SKM-1 (cell line): ENCODE results near the gene PTPMT1.
A peak's percentile ranks its signal among the peaks of the same experiment; 100 is the strongest.

Source experiments
- DNase-seq: peaks from one replicate; lab custom pipeline; 2025; ENCODE audit not compliant: unreplicated experiment; lab: John Stamatoyannopoulos, UW

The PTPMT1 gene

GRCh38 chr11:47578524-47579494 is 13.4 kb downstream of the PTPMT1 start, which contains the start of the genes KBTBD4 and NDUFS3:
TSS of gene KBTBD4 (minus strand) at chr11:47578970. CDS start at chr11:47578951, 19 bp downstream.
TSS of gene NDUFS3 (plus strand) at chr11:47579074. CDS start at chr11:47579092, 18 bp downstream.
- DNase-seq, result peak; percentile 82

DNA sequence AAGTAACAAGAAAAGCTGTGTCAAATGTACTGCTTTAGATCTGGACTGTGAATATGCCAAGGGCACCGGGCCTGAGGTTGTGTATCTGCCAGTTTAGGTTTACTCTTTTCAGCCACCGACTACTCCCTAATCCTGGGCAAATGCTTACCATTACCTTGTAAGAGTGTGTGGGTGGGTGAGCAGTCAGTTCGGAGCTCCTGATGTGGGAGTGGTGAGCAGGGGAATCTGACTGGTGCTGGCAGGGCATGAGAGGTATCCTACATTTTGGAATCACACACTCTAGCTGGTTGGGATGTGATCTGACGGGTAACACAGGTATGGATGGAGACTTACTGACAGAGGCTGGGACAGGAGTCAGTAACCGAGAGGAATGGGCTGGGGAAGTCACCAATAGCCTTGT is 18.4 kb downstream of the PTPMT1 start:
- DNase-seq, result no peak

- DNase-seq, result no peak
These were observed 20.9 kb downstream of the PTPMT1 start, which contains the start of gene FAM180B for GRCh38 chr11:47586098-47586855. TSS of gene FAM180B (plus strand) at chr11:47586678. CDS start at chr11:47586769, 91 bp downstream.

GRCh38 chr11:47587039-47587716 is 21.8 kb downstream of the PTPMT1 start:
- no peak for DNase-seq

- DNase-seq, result peak; percentile 58
These were observed 22.4 kb downstream of the PTPMT1 start for GRCh38 chr11:47587723-47588326.

DNA sequence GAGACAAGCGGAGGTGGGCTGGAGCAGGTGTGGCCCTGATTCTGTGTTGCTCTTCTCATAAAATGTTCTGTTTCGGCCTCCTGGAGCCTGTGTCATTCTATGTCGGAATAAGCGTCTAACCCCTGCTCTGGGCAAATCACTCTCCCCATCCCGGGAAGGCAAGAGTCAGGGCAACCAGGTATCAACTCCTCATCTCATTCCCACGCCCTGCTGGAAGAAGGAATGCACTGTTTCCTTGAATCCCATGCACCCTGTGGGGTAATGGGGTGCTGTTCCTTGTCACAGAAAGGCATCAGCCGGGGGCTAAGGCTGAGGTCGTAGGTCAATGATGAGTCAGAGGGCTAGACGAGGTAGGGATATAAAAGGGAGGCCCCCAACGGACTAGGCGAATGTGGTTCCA is 23.7 kb downstream of the PTPMT1 start:
- DNase-seq, result no peak

GRCh38 chr11:47589584-47589976 is 24.2 kb downstream of the PTPMT1 start:
- DNase-seq, result no peak

- no peak for DNase-seq
These were observed 24.8 kb downstream of the PTPMT1 start for GRCh38 chr11:47589977-47590861.

- DNase-seq, result no peak
These were observed 26.4 kb downstream of the PTPMT1 start for GRCh38 chr11:47591764-47592163.

DNA sequence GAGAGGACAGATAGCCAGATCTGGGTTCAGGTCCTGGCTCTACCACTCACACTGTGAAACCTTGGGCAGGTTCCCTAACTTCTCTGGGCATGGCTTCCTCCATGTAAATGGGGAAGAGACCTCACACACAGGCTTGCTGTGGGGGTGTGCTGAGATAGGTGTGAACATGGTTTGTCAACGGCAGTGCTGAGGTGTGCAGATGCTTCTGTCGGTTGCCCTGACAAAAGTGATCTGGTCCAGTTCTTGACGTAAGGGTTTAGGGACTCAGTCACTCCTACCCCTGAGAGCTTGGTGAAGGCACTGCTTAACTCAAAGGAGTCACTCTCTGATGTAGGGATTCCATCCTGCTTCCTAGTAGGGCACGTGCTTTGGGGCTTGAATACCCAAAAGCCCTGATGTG is 26.9 kb downstream of the PTPMT1 start:
- no peak for DNase-seq

- no peak for DNase-seq
These were observed 27.6 kb downstream of the PTPMT1 start for GRCh38 chr11:47592970-47593369.

GRCh38 chr11:47593492-47593933 is 28.1 kb downstream of the PTPMT1 start:
- DNase-seq, result no peak

DNA sequence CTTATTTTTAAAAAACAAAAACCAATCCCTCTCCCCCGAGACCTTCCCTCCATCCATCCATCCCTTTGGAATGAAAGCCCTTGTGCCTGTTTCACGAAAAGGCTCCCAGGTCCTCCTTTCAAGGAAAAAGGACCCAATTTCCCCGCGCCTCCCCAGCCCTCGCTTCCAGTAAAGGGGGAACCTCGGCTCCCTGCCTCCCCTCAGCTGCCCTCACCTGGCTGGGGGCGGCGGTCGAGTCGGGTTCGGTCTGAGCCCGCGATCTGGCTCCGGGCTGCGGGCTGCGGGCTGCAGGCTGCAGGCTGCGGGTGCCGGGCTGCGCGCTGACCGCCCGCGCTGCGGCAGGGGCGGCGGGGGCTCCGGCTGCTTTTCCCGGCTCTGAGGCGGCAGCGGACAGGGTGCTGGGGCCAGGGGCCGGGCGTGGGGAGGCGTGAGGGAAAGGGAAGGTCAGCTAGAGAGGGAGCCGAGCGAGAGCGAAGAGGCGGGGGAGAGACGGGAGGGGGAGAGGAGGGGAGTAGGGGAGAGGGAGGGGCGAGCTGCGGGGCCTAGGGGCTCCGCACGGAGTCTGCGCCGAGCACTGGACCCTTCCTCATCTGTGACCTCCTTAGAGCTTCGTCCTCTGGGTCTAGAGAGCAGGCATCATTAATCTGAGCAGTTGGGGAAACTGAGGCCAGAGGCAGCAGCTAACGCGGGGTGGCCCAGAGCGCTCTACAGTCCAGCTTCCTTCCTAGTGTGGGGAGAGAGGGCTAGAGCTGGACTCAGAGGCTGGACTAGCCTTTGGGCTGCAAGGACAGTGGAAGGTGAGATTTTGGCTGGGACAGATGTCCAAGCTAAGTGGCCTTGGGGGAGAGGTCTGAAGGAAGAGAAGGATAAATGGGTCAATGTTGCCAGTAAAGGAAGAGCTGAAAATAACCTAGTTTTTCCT is 28.8 kb downstream of the PTPMT1 start, which contains the start of gene C1QTNF4:
Gene C1QTNF4, minus strand, starts transcription at position 478 of the 922 bp plus-strand sequence. CDS start 3,601 bp downstream, outside the sequence.
- no peak for DNase-seq

- DNase-seq, result no peak
These were observed 29.6 kb downstream of the PTPMT1 start for GRCh38 chr11:47595029-47595428.

GRCh38 chr11:47595967-47596366 is 30.6 kb downstream of the PTPMT1 start:
- no peak for DNase-seq

DNA sequence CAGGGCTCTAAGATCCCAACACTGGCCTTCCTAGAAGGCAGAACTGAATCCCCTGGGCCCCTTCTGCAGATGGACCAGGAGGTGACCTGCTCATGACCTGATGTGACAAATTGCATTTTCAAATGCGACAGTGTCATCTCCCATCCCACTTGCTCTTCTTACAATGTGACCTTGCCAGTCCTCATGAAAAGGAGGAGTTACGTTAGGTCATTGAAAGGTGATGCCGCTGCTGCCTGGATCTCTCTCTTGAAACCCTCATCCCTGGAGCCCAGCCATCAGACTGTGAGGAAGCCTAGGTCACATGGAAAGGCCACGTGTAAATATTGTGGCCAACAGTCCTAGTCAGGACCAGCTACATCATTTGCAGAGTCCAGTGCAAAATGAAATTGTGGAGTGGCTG is 34.5 kb downstream of the PTPMT1 start:
- no peak for DNase-seq

DNA sequence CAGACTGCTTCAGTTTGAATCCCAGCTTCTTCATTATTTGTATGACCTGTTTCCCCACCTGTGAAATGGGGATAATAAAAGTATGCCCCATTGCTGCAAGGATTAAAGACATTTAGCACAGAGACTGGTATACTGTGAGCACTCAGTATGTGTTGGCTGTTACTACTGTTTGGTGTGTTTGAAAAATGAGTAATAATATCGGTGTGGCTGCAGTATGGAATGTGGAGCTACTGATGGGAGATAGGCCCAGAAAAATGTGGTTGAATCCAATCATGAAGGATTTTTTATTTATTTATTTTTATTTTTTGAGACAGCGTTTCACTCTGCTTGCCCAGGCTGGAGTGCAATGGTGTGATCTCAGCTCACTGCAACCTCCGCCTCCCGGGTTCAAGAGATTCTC is 37.9 kb downstream of the PTPMT1 start:
- DNase-seq, result no peak

DNA sequence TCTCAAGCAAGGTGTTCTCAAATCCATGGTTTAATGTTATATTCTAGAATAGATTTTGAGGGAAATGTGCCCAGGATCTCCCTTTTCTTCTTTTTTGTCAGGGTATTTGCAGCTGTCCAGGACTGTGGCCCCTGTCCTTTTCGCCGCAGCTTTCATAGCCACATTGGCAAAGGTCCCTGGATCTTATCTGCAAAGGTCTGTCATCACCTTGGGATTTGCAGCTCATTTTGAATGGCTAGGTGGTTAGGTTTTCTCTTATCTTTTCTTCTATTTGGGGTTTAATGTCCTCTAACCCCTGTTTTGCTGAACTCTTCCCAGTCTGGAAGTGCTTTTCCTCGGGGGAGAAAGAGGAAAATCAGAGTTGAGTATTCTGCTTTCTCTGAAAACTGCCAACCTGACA is 40.5 kb downstream of the PTPMT1 start:
- no peak for DNase-seq
